SK-N-SH treated with all-trans-retinoic acid at 6 μM for 48 hours (cell line): ENCODE data around the gene CES3.

Experiments used
- ATAC-seq: fragments of 200-7000 bp; cut with Tn5 transposase; 3 replicates; pipeline ENCODE4 v1.9.1; 2020; ENCODE audit warnings: mild to moderate bottlenecking, moderate library complexity
- ARNTL ChIP-seq: fragments of 450-650 bp; formaldehyde crosslinking; IDR thresholded peaks from 2 replicates; pipeline ENCODE4 v1.5.0; 2020; ENCODE audit warnings: low read depth, mild to moderate bottlenecking, moderate library complexity, borderline replicate concordance
- CREB5 ChIP-seq: fragments of 250-450 bp; sonication (Bioruptor Pico); IDR thresholded peaks from 2 replicates; pipeline ENCODE4 v1.5.1; 2020; ENCODE audit warnings: low read depth, mild to moderate bottlenecking, moderate library complexity
- CSDC2 ChIP-seq: fragments of 250-450 bp; sonication (Bioruptor Pico); IDR thresholded peaks from 2 replicates; pipeline ENCODE4 v1.5.0; 2020; ENCODE audit warnings: mild to moderate bottlenecking, moderate library complexity
- CSRNP3 ChIP-seq: fragments of 250-450 bp; sonication (Bioruptor Pico); IDR thresholded peaks from 2 replicates; pipeline ENCODE4 v1.5.1; 2021; ENCODE audit warnings: mild to moderate bottlenecking, moderate library complexity
- ESRRG ChIP-seq: fragments of 250-450 bp; sonication (Bioruptor Pico); IDR thresholded peaks from 2 replicates; pipeline ENCODE4 v1.6.1; 2021; ENCODE audit warnings: mild to moderate bottlenecking
- GLIS3 ChIP-seq: fragments of 250-450 bp; sonication (Bioruptor Pico); IDR thresholded peaks from 2 replicates; pipeline ENCODE4 v1.5.0; 2020; ENCODE audit warnings: mild to moderate bottlenecking, moderate library complexity
- ISL1 ChIP-seq: fragments of 250-450 bp; sonication (Bioruptor Pico); IDR thresholded peaks from 2 replicates; pipeline ENCODE4 v2.1.2; 2022; ENCODE audit warnings: mild to moderate bottlenecking, moderate library complexity
- PATZ1 ChIP-seq: fragments of 250-450 bp; sonication (Bioruptor Pico); IDR thresholded peaks from 2 replicates; pipeline ENCODE4 v1.8.0; 2020; ENCODE audit warnings: mild to moderate bottlenecking, moderate library complexity, borderline replicate concordance
- POU6F1 ChIP-seq: fragments of 250-450 bp; sonication (Bioruptor Pico); IDR thresholded peaks from 2 replicates; pipeline ENCODE4 v1.8.0; 2021; ENCODE audit warnings: low read depth, mild to moderate bottlenecking, moderate library complexity, borderline replicate concordance
- PPARA ChIP-seq: fragments of 250-450 bp; sonication (Bioruptor Pico); IDR thresholded peaks from 2 replicates; pipeline ENCODE4 v1.5.0; 2020; ENCODE audit warnings: mild to moderate bottlenecking, borderline replicate concordance
- RARB ChIP-seq: fragments of 250-450 bp; sonication (Bioruptor Pico); IDR thresholded peaks from 2 replicates; pipeline ENCODE4 v1.8.0; 2021; ENCODE audit warnings: mild to moderate bottlenecking, moderate library complexity
- SNAI2 ChIP-seq: fragments of 250-450 bp; sonication (Bioruptor Pico); IDR thresholded peaks from 2 replicates; pipeline ENCODE4 v1.5.0; 2020; ENCODE audit warnings: mild to moderate bottlenecking, moderate library complexity
- TOX ChIP-seq: fragments of 250-450 bp; sonication (Bioruptor Pico); IDR thresholded peaks from 2 replicates; pipeline ENCODE4 v1.8.0; 2021; ENCODE audit warnings: mild to moderate bottlenecking, moderate library complexity, borderline replicate concordance
- TSHZ2 ChIP-seq: fragments of 250-450 bp; sonication (Bioruptor Pico); IDR thresholded peaks from 2 replicates; pipeline ENCODE4 v1.5.0; 2020; ENCODE audit warnings: mild to moderate bottlenecking, moderate library complexity
- ZC3H10 ChIP-seq: fragments of 250-450 bp; sonication (Bioruptor Pico); IDR thresholded peaks from 2 replicates; pipeline ENCODE4 v1.5.1; 2021; ENCODE audit warnings: mild to moderate bottlenecking, moderate library complexity
- ZFP3 ChIP-seq: fragments of 250-450 bp; sonication (Bioruptor Pico); IDR thresholded peaks from 2 replicates; pipeline ENCODE4 v1.5.0; 2020; ENCODE audit warnings: mild to moderate bottlenecking, moderate library complexity
- ZNF565 ChIP-seq: fragments of 450-650 bp; formaldehyde crosslinking; conservative IDR thresholded peaks from 2 replicates; pipeline ENCODE4 v1.5.0; 2020; ENCODE audit warnings: low read depth, mild to moderate bottlenecking, moderate library complexity
- ZNF70 ChIP-seq: fragments of 450-650 bp; formaldehyde crosslinking; IDR thresholded peaks from 2 replicates; pipeline ENCODE4 v1.5.0; 2020; ENCODE audit warnings: mild to moderate bottlenecking, moderate library complexity
- ZNF8 ChIP-seq: fragments of 450-650 bp; formaldehyde crosslinking; IDR thresholded peaks from 2 replicates; pipeline ENCODE4 v1.5.0; 2020; ENCODE audit warnings: mild to moderate bottlenecking, moderate library complexity

CES3 gene

GRCh38 chr16:66958857-66959703 lies 2.0 kb upstream of the CES3 start (continued):
- no peak for TF ChIP-seq POU6F1 (CRISPR knock-in tag)
- TF ChIP-seq ZFP3 = no peak
- no peak for TF ChIP-seq ESRRG
- TF ChIP-seq CSDC2 (CRISPR knock-in tag) = no peak
- no peak for TF ChIP-seq PATZ1 (CRISPR knock-in tag)
- TF ChIP-seq, all 23 proteins: peak for 0

- ATAC-seq = no peak
- no peak for TF ChIP-seq ZFP3
- TF ChIP-seq, all 23 proteins: peak for 0
These were observed 1.3 kb upstream of the CES3 start for GRCh38 chr16:66959704-66960161.

- TF ChIP-seq ZNF565 (CRISPR knock-in tag) (no peak), CSRNP3 (CRISPR knock-in tag) (no peak)
- ATAC-seq = no peak
These were observed 796 bp upstream of the CES3 start for GRCh38 chr16:66960270-66960669.

- no peak for ATAC-seq
- TF ChIP-seq ISL1 = no peak
- no peak for TF ChIP-seq POU6F1 (CRISPR knock-in tag)
- TF ChIP-seq GLIS3 = no peak
- no peak for TF ChIP-seq TSHZ2 (CRISPR knock-in tag)
- TF ChIP-seq ZNF70 = no peak
- TF ChIP-seq CSDC2 (CRISPR knock-in tag) = no peak
- no peak for TF ChIP-seq PPARA (CRISPR knock-in tag)
- no peak for TF ChIP-seq ZNF565 (CRISPR knock-in tag)
- TF ChIP-seq ZC3H10 (CRISPR knock-in tag) = no peak
- no peak for TF ChIP-seq ARNTL (CRISPR knock-in tag)
- TF ChIP-seq PATZ1 (CRISPR knock-in tag) = no peak
- TF ChIP-seq ESRRG = no peak
- no peak for TF ChIP-seq CREB5
- no peak for TF ChIP-seq RARB (CRISPR knock-in tag)
- TF ChIP-seq ZNF8 (CRISPR knock-in tag) = no peak
- no peak for TF ChIP-seq TOX (CRISPR knock-in tag)
- TF ChIP-seq SNAI2 = no peak
- TF ChIP-seq ZFP3 = no peak
- TF ChIP-seq CSRNP3 (CRISPR knock-in tag) = no peak
These were observed 848 bp downstream of the CES3 start for GRCh38 chr16:66961914-66962313.
